GM23338 (cell line): Measurements from ENCODE around the gene TRIP10. TPM values are rescaled to one million over a fixed set of nuclear protein-coding genes. Genes with fewer than 3 reads are reported as not detected.

Source experiments
- ATAC-seq: fragments of 200-7000 bp; cut with Tn5 transposase; 3 replicates; pipeline ENCODE4 v1.9.1; 2020
- DNase-seq: peaks from one replicate; pipeline ENCODE4 v3.0.0-alpha.2; 2015; ENCODE audit warnings: low spot score
- H2AFZ ChIP-seq: fragments of 200-600 bp; sonication (generic); 2 replicates; pipeline ENCODE4 v1.8.0; 2016; ENCODE audit warnings: antibody characterized with exemption, mild to moderate bottlenecking, moderate library complexity
- H3F3A ChIP-seq: fragments of 200-600 bp; sonication (generic); replicated peaks from 2 replicates; pipeline ENCODE4 v1.8.0; 2017; ENCODE audit warnings: antibody characterized with exemption, mixed run types, low read depth
- H3K27ac ChIP-seq: fragments of 200-600 bp; sonication (generic); 2 replicates; pipeline ENCODE4 v1.6.1; 2016; ENCODE audit warnings: low read depth
- H3K27me3 ChIP-seq: fragments of 200-600 bp; sonication (generic); 2 replicates; pipeline ENCODE4 v1.8.0; 2016; ENCODE audit warnings: mild to moderate bottlenecking, mixed run types, moderate library complexity; ENCODE audit not compliant: insufficient read depth
- H3K36me3 ChIP-seq: fragments of 200-600 bp; sonication (generic); 2 replicates; pipeline ENCODE4 v1.8.0; 2016; ENCODE audit warnings: mild to moderate bottlenecking; ENCODE audit not compliant: insufficient read depth
- H3K4me1 ChIP-seq: fragments of 200-600 bp; sonication (generic); 2 replicates; pipeline ENCODE4 v1.8.0; 2016; ENCODE audit warnings: mild to moderate bottlenecking, moderate library complexity; ENCODE audit not compliant: insufficient read depth
- H3K4me2 ChIP-seq: fragments of 200-600 bp; sonication (generic); 2 replicates; pipeline ENCODE4 v1.7.1; 2017; ENCODE audit warnings: mixed run types
- H3K4me3 ChIP-seq: fragments of 200-600 bp; sonication (generic); 2 replicates; pipeline ENCODE4 v1.6.1; 2016; ENCODE audit warnings: mixed run types
- H3K79me2 ChIP-seq: fragments of 200-600 bp; sonication (generic); replicated peaks from 2 replicates; pipeline ENCODE4 v1.8.0; 2017; ENCODE audit warnings: mild to moderate bottlenecking; ENCODE audit not compliant: insufficient read depth
- H3K9me2 ChIP-seq: fragments of 200-600 bp; sonication (generic); 2 replicates; pipeline ENCODE4 v1.8.0; 2017; ENCODE audit not compliant: insufficient read depth
- H4K20me1 ChIP-seq: fragments of 200-600 bp; sonication (generic); replicated peaks from 2 replicates; pipeline ENCODE4 v1.8.0; 2017; ENCODE audit warnings: mild to moderate bottlenecking; ENCODE audit not compliant: insufficient read depth
- H3K27ac Mint-ChIP-seq: 2 replicates; pipeline ENCODE4 v1.8.0; 2020; ENCODE audit warnings: inconsistent platforms, mild to moderate bottlenecking, moderate library complexity, mixed read lengths
- H3K27me3 Mint-ChIP-seq: 3 replicates; pipeline ENCODE4 v1.8.0; 2022; ENCODE audit warnings: low read depth, mild to moderate bottlenecking, moderate library complexity, mixed read lengths, inconsistent platforms; ENCODE audit not compliant: insufficient read depth, poor library complexity
- H3K36me3 Mint-ChIP-seq: 3 replicates; pipeline ENCODE4 v1.8.0; 2021; ENCODE audit warnings: low read depth, mild to moderate bottlenecking, inconsistent platforms, moderate library complexity, mixed read lengths
- H3K4me1 Mint-ChIP-seq: 3 replicates; pipeline ENCODE4 v1.8.0; 2020; ENCODE audit warnings: mild to moderate bottlenecking, inconsistent platforms, mixed read lengths
- H3K4me3 Mint-ChIP-seq: 3 replicates; pipeline ENCODE4 v1.8.0; 2021; ENCODE audit warnings: moderate library complexity, mild to moderate bottlenecking, inconsistent platforms, mixed read lengths
- H3K9me3 Mint-ChIP-seq: 3 replicates; pipeline ENCODE4 v1.8.0; 2020; ENCODE audit warnings: moderate library complexity, mild to moderate bottlenecking, inconsistent platforms, mixed read lengths
- NANOG ChIP-seq: IDR thresholded peaks from 2 replicates; pipeline ENCODE4 v1.6.1; 2016; ENCODE audit warnings: antibody characterized with exemption, borderline replicate concordance
- STAT1 ChIP-seq: IDR thresholded peaks from one replicate; pipeline ENCODE4 v1.6.1; 2016; ENCODE audit warnings: antibody characterized with exemption; ENCODE audit not compliant: unreplicated experiment
- ZNF114 ChIP-seq: fragments of 250-450 bp; sonication (Bioruptor Pico); IDR thresholded peaks from 2 replicates; pipeline ENCODE4 v1.5.0; 2020; ENCODE audit warnings: mild to moderate bottlenecking, moderate library complexity
- ZNF331 ChIP-seq: fragments of 250-450 bp; sonication (Bioruptor Pico); IDR thresholded peaks from 2 replicates; pipeline ENCODE4 v1.5.0; 2020; ENCODE audit warnings: low read depth, mild to moderate bottlenecking, moderate library complexity
- polyA plus RNA-seq: library from polyadenylated mRNA; unstranded; fragments of >200 nt; fragmentation: Nextera tagmentation; extraction: Ambion mirVana; gene quantifications from 2 replicates; pipeline ENCODE4 v1.2.1, GENCODE V29; 2016
- total RNA-seq: library from RNA; depleted of rRNA; stranded (reverse); fragments of >200 nt; shearing (Covaris generic); gene quantifications from 2 replicates; pipeline ENCODE4 v1.2.3, GENCODE V29; 2014
- TF ChIP-seq, protein P1 (sequence below): fragments of 250-450 bp; sonication (Bioruptor Pico); IDR thresholded peaks from 2 replicates; pipeline ENCODE4 v1.5.0; 2020; ENCODE audit warnings: mild to moderate bottlenecking, moderate library complexity
- TF ChIP-seq, protein P2 (sequence below), 2 experiments: fragments of 200-600 bp in 1 of 2; sonication (generic) in 1 of 2; conservative IDR thresholded peaks; 2 replicates each; pipeline versions ENCODE4 v1.5.1 to v1.6.1; 2016 to 2017; ENCODE audit warnings: antibody characterized with exemption in 2 of 2, low read depth in 2 of 2, mild to moderate bottlenecking in 2 of 2, moderate library complexity in 1 of 2

The TRIP10 gene
- total and polyA plus RNA-seq, 2 experiments from 2014 or later, result 56.8 to 68.5 TPM

DNA sequence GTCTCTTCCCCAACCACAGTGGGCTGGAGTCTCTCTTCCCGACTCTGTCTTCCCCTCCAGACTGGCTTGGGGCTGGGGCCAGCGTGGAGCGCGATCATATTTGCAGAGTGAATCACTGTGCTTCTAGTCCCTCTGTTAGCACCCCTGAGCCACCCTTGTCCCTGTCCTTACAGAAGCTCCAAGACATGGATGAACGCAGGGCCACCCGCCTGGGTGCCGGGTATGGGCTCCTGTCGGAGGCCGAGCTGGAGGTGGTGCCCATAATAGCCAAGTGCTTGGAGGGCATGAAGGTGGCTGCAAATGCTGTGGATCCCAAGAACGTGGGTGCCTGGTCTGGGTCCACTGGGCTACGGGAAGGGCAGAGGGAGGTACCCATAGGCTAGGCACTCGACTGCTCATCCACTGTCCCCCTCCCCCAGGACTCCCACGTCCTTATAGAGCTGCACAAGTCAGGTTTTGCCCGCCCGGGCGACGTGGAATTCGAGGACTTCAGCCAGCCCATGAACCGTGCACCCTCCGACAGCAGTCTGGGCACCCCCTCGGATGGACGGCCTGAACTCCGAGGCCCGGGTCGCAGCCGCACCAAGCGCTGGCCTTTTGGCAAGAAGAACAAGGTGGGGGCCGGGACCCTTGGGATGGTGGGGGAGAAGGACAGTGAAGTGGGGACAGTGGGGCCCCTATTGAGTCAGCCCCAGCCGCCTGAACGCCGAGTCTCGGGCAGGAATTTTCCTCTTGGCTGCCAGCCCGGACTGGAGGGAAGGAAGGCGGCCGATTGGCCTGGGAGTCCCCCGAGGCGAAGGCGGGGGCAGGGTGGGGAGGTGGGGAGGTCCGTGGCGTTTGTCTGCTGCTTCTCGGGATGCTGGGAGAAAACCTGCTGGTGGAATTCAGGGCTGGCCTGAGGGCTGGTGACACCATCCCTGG is 5.2 kb downstream of the TRIP10 start (continued):
- TF ChIP-seq, protein P1, sequence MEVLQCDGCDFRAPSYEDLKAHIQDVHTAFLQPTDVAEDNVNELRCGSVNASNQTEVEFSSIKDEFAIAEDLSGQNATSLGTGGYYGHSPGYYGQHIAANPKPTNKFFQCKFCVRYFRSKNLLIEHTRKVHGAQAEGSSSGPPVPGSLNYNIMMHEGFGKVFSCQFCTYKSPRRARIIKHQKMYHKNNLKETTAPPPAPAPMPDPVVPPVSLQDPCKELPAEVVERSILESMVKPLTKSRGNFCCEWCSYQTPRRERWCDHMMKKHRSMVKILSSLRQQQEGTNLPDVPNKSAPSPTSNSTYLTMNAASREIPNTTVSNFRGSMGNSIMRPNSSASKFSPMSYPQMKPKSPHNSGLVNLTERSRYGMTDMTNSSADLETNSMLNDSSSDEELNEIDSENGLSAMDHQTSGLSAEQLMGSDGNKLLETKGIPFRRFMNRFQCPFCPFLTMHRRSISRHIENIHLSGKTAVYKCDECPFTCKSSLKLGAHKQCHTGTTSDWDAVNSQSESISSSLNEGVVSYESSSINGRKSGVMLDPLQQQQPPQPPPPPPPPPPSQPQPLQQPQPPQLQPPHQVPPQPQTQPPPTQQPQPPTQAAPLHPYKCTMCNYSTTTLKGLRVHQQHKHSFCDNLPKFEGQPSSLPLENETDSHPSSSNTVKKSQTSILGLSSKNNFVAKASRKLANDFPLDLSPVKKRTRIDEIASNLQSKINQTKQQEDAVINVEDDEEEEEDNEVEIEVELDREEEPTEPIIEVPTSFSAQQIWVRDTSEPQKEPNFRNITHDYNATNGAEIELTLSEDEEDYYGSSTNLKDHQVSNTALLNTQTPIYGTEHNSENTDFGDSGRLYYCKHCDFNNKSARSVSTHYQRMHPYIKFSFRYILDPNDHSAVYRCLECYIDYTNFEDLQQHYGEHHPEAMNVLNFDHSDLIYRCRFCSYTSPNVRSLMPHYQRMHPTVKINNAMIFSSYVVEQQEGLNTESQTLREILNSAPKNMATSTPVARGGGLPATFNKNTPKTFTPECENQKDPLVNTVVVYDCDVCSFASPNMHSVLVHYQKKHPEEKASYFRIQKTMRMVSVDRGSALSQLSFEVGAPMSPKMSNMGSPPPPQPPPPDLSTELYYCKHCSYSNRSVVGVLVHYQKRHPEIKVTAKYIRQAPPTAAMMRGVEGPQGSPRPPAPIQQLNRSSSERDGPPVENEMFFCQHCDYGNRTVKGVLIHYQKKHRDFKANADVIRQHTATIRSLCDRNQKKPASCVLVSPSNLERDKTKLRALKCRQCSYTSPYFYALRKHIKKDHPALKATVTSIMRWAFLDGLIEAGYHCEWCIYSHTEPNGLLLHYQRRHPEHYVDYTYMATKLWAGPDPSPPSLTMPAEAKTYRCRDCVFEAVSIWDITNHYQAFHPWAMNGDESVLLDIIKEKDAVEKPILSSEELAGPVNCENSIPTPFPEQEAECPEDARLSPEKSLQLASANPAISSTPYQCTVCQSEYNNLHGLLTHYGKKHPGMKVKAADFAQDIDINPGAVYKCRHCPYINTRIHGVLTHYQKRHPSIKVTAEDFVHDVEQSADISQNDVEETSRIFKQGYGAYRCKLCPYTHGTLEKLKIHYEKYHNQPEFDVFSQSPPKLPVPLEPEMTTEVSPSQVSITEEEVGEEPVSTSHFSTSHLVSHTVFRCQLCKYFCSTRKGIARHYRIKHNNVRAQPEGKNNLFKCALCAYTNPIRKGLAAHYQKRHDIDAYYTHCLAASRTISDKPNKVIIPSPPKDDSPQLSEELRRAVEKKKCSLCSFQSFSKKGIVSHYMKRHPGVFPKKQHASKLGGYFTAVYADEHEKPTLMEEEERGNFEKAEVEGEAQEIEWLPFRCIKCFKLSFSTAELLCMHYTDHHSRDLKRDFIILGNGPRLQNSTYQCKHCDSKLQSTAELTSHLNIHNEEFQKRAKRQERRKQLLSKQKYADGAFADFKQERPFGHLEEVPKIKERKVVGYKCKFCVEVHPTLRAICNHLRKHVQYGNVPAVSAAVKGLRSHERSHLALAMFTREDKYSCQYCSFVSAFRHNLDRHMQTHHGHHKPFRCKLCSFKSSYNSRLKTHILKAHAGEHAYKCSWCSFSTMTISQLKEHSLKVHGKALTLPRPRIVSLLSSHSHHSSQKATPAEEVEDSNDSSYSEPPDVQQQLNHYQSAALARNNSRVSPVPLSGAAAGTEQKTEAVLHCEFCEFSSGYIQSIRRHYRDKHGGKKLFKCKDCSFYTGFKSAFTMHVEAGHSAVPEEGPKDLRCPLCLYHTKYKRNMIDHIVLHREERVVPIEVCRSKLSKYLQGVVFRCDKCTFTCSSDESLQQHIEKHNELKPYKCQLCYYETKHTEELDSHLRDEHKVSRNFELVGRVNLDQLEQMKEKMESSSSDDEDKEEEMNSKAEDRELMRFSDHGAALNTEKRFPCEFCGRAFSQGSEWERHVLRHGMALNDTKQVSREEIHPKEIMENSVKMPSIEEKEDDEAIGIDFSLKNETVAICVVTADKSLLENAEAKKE (CRISPR knock-in tag), result no peak
- TF ChIP-seq NANOG, result no peak
- TF ChIP-seq, protein P2, sequence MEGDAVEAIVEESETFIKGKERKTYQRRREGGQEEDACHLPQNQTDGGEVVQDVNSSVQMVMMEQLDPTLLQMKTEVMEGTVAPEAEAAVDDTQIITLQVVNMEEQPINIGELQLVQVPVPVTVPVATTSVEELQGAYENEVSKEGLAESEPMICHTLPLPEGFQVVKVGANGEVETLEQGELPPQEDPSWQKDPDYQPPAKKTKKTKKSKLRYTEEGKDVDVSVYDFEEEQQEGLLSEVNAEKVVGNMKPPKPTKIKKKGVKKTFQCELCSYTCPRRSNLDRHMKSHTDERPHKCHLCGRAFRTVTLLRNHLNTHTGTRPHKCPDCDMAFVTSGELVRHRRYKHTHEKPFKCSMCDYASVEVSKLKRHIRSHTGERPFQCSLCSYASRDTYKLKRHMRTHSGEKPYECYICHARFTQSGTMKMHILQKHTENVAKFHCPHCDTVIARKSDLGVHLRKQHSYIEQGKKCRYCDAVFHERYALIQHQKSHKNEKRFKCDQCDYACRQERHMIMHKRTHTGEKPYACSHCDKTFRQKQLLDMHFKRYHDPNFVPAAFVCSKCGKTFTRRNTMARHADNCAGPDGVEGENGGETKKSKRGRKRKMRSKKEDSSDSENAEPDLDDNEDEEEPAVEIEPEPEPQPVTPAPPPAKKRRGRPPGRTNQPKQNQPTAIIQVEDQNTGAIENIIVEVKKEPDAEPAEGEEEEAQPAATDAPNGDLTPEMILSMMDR (conservative IDR thresholded peaks at IDR 0.05; ENCODE audit: low read depth in 2 of 2), result no peak
- TF ChIP-seq ZNF331 (CRISPR knock-in tag), result no peak
- TF ChIP-seq STAT1, result no peak

- Histone ChIP-seq H2AFZ (no peak overlapping the region), H4K20me1 (peaks cover 24% of the 10 kb centered on the region), H3K79me2 (peaks cover 19% of the 10 kb centered on the region), H3K36me3 (peaks cover 55% of the 10 kb centered on the region), H3K4me2 (no peak overlapping the region), H3K27ac (no peak overlapping the region), H3F3A (no peaks in the 10 kb centered on the region), H3K4me1 (peaks cover 8% of the 10 kb centered on the region; the same call in 1 of the 2 replicates), H3K9me2 (no peaks in the 10 kb centered on the region), H3K4me3 (no peak overlapping the region), H3K27me3 (no peaks in the 10 kb centered on the region)
- H3K36me3 Mint-ChIP-seq, result peaks cover 78% of the 10 kb centered on the region
- no peak for DNase-seq
- TF ChIP-seq ZNF331 (CRISPR knock-in tag) (no peak), ZNF114 (CRISPR knock-in tag) (no peak), STAT1 (no peak)
- TF ChIP-seq, protein P1 (CRISPR knock-in tag), result no peak
- H3K4me1 Mint-ChIP-seq, result peaks cover 21% of the 10 kb centered on the region
- no peak for ATAC-seq
- no peak overlapping the region for H3K27ac Mint-ChIP-seq
- no peak overlapping the region; the same call in 2 of the 3 replicates for H3K4me3 Mint-ChIP-seq
- no peaks in the 10 kb centered on the region for H3K9me3 Mint-ChIP-seq
- H3K27me3 Mint-ChIP-seq, result peaks cover 15% of the 10 kb centered on the region
Measured at GRCh38 chr19:6745965-6746364, 6.5 kb downstream of the TRIP10 start.
